Suprapubic skin (tissue), 4 donors: Measurements from ENCODE around the gene C21orf58. TPM values are rescaled to one million over a fixed set of nuclear protein-coding genes. Genes with fewer than 3 reads are reported as not detected.

ENCODE experiments used
- DNase-seq, 2 donors: peaks; one replicate each; pipeline ENCODE4 v3.0.0-alpha.2; 2019; ENCODE audit warnings: low spot score in 2 of 2
- H3K27ac ChIP-seq: fragments of 200-600 bp; sonication (generic); one replicate; pipeline ENCODE4 v1.5.1; 2019
- H3K27me3 ChIP-seq: fragments of 200-600 bp; sonication (generic); one replicate; pipeline ENCODE4 v1.5.1; 2019
- H3K36me3 ChIP-seq: fragments of 200-600 bp; sonication (generic); one replicate; pipeline ENCODE4 v1.5.1; 2019
- H3K4me1 ChIP-seq: fragments of 200-600 bp; sonication (generic); one replicate; pipeline ENCODE4 v1.5.1; 2019
- H3K4me3 ChIP-seq: fragments of 200-600 bp; sonication (generic); one replicate; pipeline ENCODE4 v1.5.1; 2019; ENCODE audit warnings: mild to moderate bottlenecking
- H3K9me3 ChIP-seq: fragments of 200-600 bp; sonication (generic); one replicate; pipeline ENCODE4 v1.5.1; 2019
- CTCF ChIP-seq, 2 donors: fragments of 200-600 bp in 1 of 2; fragments of 450-650 bp in 1 of 2; sonication (generic) in 1 of 2; IDR thresholded peaks; one replicate each; pipeline ENCODE4 v1.5.1; 2016 to 2019; ENCODE audit warnings: antibody characterized with exemption in 2 of 2, mild to moderate bottlenecking in 1 of 2, moderate library complexity in 1 of 2
- EP300 ChIP-seq: sonication (generic); formaldehyde crosslinking; IDR thresholded peaks from one replicate; pipeline ENCODE4 v1.6.1; 2017; ENCODE audit warnings: antibody characterized with exemption
- POLR2A ChIP-seq, 2 donors: fragments of 450-650 bp; IDR thresholded peaks; one replicate each; pipeline ENCODE4 v1.6.1; 2017; ENCODE audit warnings: antibody characterized with exemption in 2 of 2, mild to moderate bottlenecking in 2 of 2, moderate library complexity in 2 of 2
- POLR2AphosphoS5 ChIP-seq, 3 donors: sonication (generic); formaldehyde crosslinking; IDR thresholded peaks; one replicate each; pipeline ENCODE4 v1.6.1; 2017; ENCODE audit warnings: antibody characterized with exemption in 3 of 3
- WGBS: methylation state at CpG from one replicate; pipeline ENCODE4 v1.1.5; 2018; 5-methylcytosine and 5-hydroxymethylcytosine counted together
- total RNA-seq, 4 donors: library from RNA; depleted of rRNA; stranded (reverse); fragments of >200 nt; gene quantifications; one replicate each; pipeline ENCODE4 v1.1.0, GENCODE V29; 2016

C21orf58 gene
- total RNA-seq, 4 donors from 2014 or later = 0.73 to 9.7 (median 3.5) TPM

GRCh38 chr21:46308431-46308830 is 15.2 kb downstream of the C21orf58 start:
- no peak overlapping the region for H3K27ac ChIP-seq
- TF ChIP-seq CTCF (IDR thresholded peaks at IDR 0.05) = no peak
- no peak for TF ChIP-seq EP300
- TF ChIP-seq POLR2AphosphoS5 (IDR thresholded peaks at IDR 0.05) = no peak
- TF ChIP-seq POLR2A (IDR thresholded peaks at IDR 0.05) = no peak
- no peaks in the 10 kb centered on the region for H3K9me3 ChIP-seq
- H3K36me3 ChIP-seq = peaks cover 3% of the 10 kb centered on the region
- H3K4me3 ChIP-seq = no peak overlapping the region
- H3K4me1 ChIP-seq = no peaks in the 10 kb centered on the region
- no peak for DNase-seq
- WGBS = 91% methylated on average over 2 of the region's 2 CpGs
- H3K27me3 ChIP-seq = no peaks in the 10 kb centered on the region

GRCh38 chr21:46307625-46308024 is 16.0 kb downstream of the C21orf58 start:
- 77% methylated on average over 2 of the region's 2 CpGs for WGBS
- H3K36me3 ChIP-seq = no peaks in the 10 kb centered on the region
- no peak for TF ChIP-seq POLR2A (IDR thresholded peaks at IDR 0.05)
- no peak for TF ChIP-seq CTCF (IDR thresholded peaks at IDR 0.05)
- no peak for TF ChIP-seq POLR2AphosphoS5 (IDR thresholded peaks at IDR 0.05)
- no peak for TF ChIP-seq EP300
- H3K4me3 ChIP-seq = no peak overlapping the region
- no peaks in the 10 kb centered on the region for H3K27me3 ChIP-seq
- H3K4me1 ChIP-seq = no peaks in the 10 kb centered on the region
- H3K27ac ChIP-seq = no peak overlapping the region
- no peak for DNase-seq
- H3K9me3 ChIP-seq = no peaks in the 10 kb centered on the region

- Histone ChIP-seq H3K27me3 (no peaks in the 10 kb centered on the region), H3K9me3 (no peaks in the 10 kb centered on the region), H3K4me3 (no peak overlapping the region), H3K27ac (no peak overlapping the region), H3K4me1 (no peaks in the 10 kb centered on the region), H3K36me3 (peaks cover 11% of the 10 kb centered on the region)
- TF ChIP-seq POLR2AphosphoS5 (IDR thresholded peaks at IDR 0.05) (no peak), EP300 (no peak), CTCF (IDR thresholded peaks at IDR 0.05) (no peak), POLR2A (IDR thresholded peaks at IDR 0.05) (no peak)
- DNase-seq = no peak
- 87% methylated on average over 11 of the region's 11 CpGs for WGBS
Measured at GRCh38 chr21:46304955-46305354, 18.7 kb downstream of the C21orf58 start.

- DNase-seq = no peak
- 96% methylated on average over 5 of the region's 5 CpGs for WGBS
- Histone ChIP-seq H3K9me3 (no peaks in the 10 kb centered on the region), H3K4me3 (no peak overlapping the region), H3K4me1 (no peaks in the 10 kb centered on the region), H3K27ac (no peak overlapping the region), H3K27me3 (no peaks in the 10 kb centered on the region), H3K36me3 (peaks cover 11% of the 10 kb centered on the region)
- no peak for TF ChIP-seq EP300
Measured at GRCh38 chr21:46304437-46304836, 19.2 kb downstream of the C21orf58 start.

DNA sequence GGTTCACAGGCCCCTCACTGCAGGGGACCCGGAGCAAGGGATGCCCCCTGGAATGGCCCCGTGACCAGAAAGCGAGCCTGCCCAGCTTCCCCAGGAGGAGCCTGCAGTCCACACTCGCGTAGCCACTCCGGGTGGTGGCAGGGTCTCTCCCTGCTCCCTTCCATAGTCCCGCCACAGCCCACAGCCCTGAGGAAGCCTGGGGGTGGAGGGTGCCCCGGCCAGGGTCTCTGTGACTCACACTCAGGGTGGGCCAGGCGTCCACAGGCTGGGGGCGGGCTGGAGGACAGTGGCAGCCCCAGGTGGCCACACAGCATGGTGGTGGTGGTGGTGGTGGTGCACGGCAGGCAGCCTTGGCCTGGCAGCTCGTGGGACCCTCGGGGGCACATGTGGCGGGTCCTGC is 21.9 kb downstream of the C21orf58 start:
- no peaks in the 10 kb centered on the region for H3K27me3 ChIP-seq
- H3K4me1 ChIP-seq = peaks cover 14% of the 10 kb centered on the region
- H3K36me3 ChIP-seq = peaks cover 11% of the 10 kb centered on the region
- no peaks in the 10 kb centered on the region for H3K9me3 ChIP-seq
- TF ChIP-seq POLR2AphosphoS5 (IDR thresholded peaks at IDR 0.05) (no peak), EP300 (no peak), POLR2A (IDR thresholded peaks at IDR 0.05) (no peak), CTCF (IDR thresholded peaks at IDR 0.05) (no peak)
- no peak overlapping the region for H3K27ac ChIP-seq
- no peak for DNase-seq
- no peak overlapping the region for H3K4me3 ChIP-seq
- no CpG with 5 or more reads among the region's 14 CpGs for WGBS

- H3K36me3 ChIP-seq = peaks cover 11% of the 10 kb centered on the region
- TF ChIP-seq EP300 = no peak
- TF ChIP-seq POLR2A (IDR thresholded peaks at IDR 0.05) = no peak
- no peak for TF ChIP-seq POLR2AphosphoS5 (IDR thresholded peaks at IDR 0.05)
- no peak for TF ChIP-seq CTCF (IDR thresholded peaks at IDR 0.05)
- WGBS = 92% methylated on average over 9 of the region's 9 CpGs
- no peak overlapping the region for H3K27ac ChIP-seq
- no peak for DNase-seq
- H3K9me3 ChIP-seq = no peaks in the 10 kb centered on the region
- no peaks in the 10 kb centered on the region for H3K27me3 ChIP-seq
- H3K4me1 ChIP-seq = peaks cover 28% of the 10 kb centered on the region
- no peak overlapping the region for H3K4me3 ChIP-seq
Measured at GRCh38 chr21:46299167-46299566, 24.5 kb downstream of the C21orf58 start.
